Lower lobe of right lung (tissue), 2 donors: ENCODE measurements around the gene JAKMIP1. TPM values are rescaled to one million over a fixed set of nuclear protein-coding genes. Genes with fewer than 3 reads are reported as not detected.

ENCODE experiments used
- ATAC-seq, 2 donors: fragments of 200-7000 bp; cut with Tn5 transposase; one replicate each; pipeline ENCODE4 v1.9.1; 2020 to 2022; ENCODE audit warnings: mild to moderate bottlenecking in 2 of 2, moderate library complexity in 2 of 2
- DNase-seq: peaks from one replicate; pipeline ENCODE4 v3.0.0-alpha.2; 2020
- H3K27ac ChIP-seq: fragments of 200-600 bp; one replicate; pipeline ENCODE4 v1.8.0; 2022
- H3K27me3 ChIP-seq: fragments of 200-600 bp; one replicate; pipeline ENCODE4 v1.8.0; 2022; ENCODE audit warnings: low read depth
- H3K36me3 ChIP-seq: fragments of 200-600 bp; one replicate; pipeline ENCODE4 v1.8.0; 2022; ENCODE audit warnings: mild to moderate bottlenecking
- H3K4me1 ChIP-seq: fragments of 200-600 bp; one replicate; pipeline ENCODE4 v1.8.0; 2022
- H3K4me3 ChIP-seq: fragments of 200-600 bp; one replicate; pipeline ENCODE4 v1.8.0; 2022; ENCODE audit warnings: mild to moderate bottlenecking
- H3K9me3 ChIP-seq: fragments of 200-600 bp; one replicate; pipeline ENCODE4 v1.8.0; 2022
- CTCF ChIP-seq: fragments of 200-600 bp; IDR thresholded peaks from one replicate; pipeline ENCODE4 v1.8.0; 2022; ENCODE audit warnings: antibody characterized with exemption, mild to moderate bottlenecking
- intact Hi-C: fragments of 100-400 bp; cut with DNase I; formaldehyde crosslinking; loops from one replicate; pipeline ENCODE4 v1.11.0; 2022
- total RNA-seq: library from RNA; stranded (reverse); fragmentation: NEBNext Ultra II Directional; extraction: Animal tissue kit (Norgen Biotek cat#: 25700); gene quantifications from one replicate; pipeline ENCODE4 v1.2.1, GENCODE V29; 2021
- donor health status: DM: no; HTN: yes; CAD: no; lungs with severe emphysema.

Gene JAKMIP1
- total RNA-seq, 1 donor from 2014 or later: 0.65 TPM

- Histone ChIP-seq H3K36me3 (no peaks in the 10 kb centered on the region), H3K9me3 (no peaks in the 10 kb centered on the region), H3K27me3 (no peaks in the 10 kb centered on the region), H3K4me3 (no peak overlapping the region), H3K27ac (no peak overlapping the region), H3K4me1 (no peaks in the 10 kb centered on the region)
- intact Hi-C loops: no loop called here
- TF ChIP-seq CTCF: no peak
- ATAC-seq: no peak
- DNase-seq: no peak
Measured at GRCh38 chr4:6128221-6128850, 72.0 kb downstream of the JAKMIP1 start.

DNA sequence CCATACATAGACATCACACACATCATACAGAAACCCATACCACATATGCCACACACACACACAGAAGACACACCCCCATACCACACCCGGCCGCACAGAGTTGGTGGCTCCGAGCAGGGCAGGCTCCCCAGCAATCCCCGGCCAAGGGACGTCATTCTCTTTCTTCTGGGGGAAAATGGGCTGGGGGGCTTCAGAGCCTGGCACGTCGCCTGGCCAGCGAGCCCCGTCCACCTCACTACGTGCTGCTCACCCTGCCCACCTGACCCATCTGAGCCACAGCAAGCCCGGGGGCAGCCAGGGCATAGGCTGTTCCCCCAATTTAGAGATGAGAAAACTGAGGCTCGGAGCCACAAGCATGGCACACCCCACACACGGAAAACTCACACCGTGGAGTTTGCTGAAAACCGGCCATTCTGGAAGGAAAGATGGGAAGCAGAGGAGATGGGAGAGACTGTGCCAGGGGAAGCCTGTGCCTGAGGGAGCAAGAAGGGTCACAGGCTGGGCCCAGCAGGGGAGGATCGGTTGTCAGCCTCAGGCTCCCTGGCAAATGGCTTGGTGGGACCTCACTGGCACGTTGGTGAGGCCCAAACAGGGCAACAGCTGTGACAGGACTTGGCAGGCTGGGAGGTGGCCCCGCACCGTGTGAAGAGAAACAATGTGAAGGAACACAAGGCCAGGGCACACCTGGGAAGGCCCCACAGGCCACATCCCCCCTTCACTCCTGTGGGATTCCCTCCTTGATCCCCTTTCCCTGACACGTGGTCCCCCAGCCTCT, 73.2 kb downstream of the JAKMIP1 start:
- intact Hi-C loops: no loop called here
- ATAC-seq (no peak), DNase-seq (no peak)
- Histone ChIP-seq H3K27me3 (no peaks in the 10 kb centered on the region), H3K4me1 (no peaks in the 10 kb centered on the region), H3K4me3 (no peak overlapping the region), H3K27ac (no peak overlapping the region), H3K9me3 (no peaks in the 10 kb centered on the region), H3K36me3 (no peaks in the 10 kb centered on the region)
- no peak for TF ChIP-seq CTCF

DNA sequence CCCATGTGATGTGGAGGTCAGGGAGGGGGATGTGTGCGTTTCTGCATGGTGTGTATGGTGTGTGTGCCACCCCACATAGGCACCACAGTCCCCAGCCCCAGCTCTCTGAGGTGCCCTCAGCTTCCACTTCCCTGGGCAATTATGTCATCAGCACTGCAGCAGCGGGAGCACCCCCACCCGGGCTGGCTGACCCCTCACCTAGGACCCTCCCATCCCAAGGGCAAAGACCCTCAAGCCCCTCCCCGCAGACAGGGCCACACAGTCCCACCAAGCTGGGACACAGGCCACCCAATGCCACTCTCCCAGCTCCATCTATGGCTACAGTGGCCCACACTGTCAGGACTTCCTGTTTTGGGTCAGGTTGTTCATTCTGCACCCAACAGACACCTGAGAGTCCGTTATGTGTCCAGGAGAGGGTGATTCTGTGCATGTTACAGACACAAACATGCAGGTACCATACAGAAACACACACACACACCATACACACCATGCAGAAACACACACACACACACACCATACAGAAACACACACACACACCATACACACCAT, 75.2 kb downstream of the JAKMIP1 start:
- no peaks in the 10 kb centered on the region for H3K36me3 ChIP-seq
- H3K4me1 ChIP-seq: no peaks in the 10 kb centered on the region
- ATAC-seq (no peak), DNase-seq (no peak)
- no peak overlapping the region for H3K27ac ChIP-seq
- H3K27me3 ChIP-seq: no peaks in the 10 kb centered on the region
- TF ChIP-seq CTCF: no peak
- intact Hi-C loops: no loop called here
- H3K9me3 ChIP-seq: no peaks in the 10 kb centered on the region
- H3K4me3 ChIP-seq: no peak overlapping the region

DNA sequence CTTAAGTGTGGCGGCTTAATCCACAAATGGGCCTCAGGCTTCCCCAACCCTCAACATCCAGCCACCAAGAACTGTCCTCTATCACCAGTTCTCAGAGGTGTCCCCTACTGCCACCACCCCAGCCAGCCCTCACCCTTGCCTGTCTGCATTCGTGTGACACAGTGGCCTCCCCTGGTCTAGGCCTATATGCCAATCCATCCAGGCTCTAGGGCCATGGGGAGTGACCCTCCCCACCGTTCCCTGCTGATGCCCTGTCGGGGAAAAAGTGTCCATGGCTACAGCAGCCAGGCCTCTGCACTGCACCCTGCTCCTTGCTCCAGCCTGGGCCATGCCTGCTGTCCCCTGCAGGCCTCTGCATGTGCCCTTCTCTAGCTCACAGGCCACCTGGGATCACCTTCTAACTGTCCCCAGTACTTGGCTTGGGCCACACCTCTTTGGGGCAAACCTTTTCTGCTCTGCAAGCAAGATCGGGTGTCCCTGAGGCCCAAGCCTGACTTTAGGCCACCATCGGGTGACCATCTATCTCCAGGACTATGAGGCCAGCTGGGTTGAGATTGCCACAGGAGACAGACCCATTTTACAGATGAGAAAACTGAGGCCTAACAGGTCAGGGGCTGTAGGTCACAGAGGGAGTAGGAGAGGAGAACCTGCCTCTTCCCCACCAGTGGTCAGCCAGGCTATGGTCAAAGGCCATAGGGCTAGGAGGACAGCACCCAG, 75.8 kb downstream of the JAKMIP1 start:
- H3K4me3 ChIP-seq: no peak overlapping the region
- DNase-seq (no peak), ATAC-seq (no peak)
- intact Hi-C loops: no loop called here
- H3K4me1 ChIP-seq: no peaks in the 10 kb centered on the region
- no peak overlapping the region for H3K27ac ChIP-seq
- no peak for TF ChIP-seq CTCF
- no peaks in the 10 kb centered on the region for H3K9me3 ChIP-seq
- H3K27me3 ChIP-seq: no peaks in the 10 kb centered on the region
- no peaks in the 10 kb centered on the region for H3K36me3 ChIP-seq

- Histone ChIP-seq H3K4me3 (no peak overlapping the region), H3K27ac (no peak overlapping the region), H3K27me3 (no peaks in the 10 kb centered on the region), H3K9me3 (no peaks in the 10 kb centered on the region), H3K4me1 (no peaks in the 10 kb centered on the region), H3K36me3 (no peaks in the 10 kb centered on the region)
- TF ChIP-seq CTCF: no peak
- ATAC-seq (no peak), DNase-seq (no peak)
- intact Hi-C loops: no loop called here
Measured at GRCh38 chr4:6123976-6124375, 76.4 kb downstream of the JAKMIP1 start.
